ENCODE results near the gene BMP7. TPM values are rescaled to one million over a fixed set of nuclear protein-coding genes. Genes with fewer than 3 reads are reported as not detected.

Gene BMP7
- total and polyA plus RNA-seq, 2 experiments from 2014 or later: not detected

DNA sequence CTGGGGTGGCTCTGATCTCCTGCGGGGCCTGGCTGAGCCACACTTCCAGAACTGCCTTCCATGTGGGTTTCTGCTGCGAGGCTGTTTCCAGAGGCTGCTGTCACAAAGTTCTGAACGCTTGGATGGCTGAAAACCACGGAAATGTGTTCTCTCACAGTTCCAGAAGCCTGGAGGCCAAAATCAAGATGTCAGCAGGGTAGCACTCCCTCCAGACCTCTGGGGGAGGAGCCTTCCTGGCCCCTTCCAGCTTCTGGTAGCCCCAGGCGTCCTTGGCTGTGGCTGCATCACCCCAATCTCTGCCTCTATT is 23.7 kb upstream of the BMP7 start:
- no peaks in the 10 kb centered on the region for H3K9me3 ChIP-seq (ENCODE audit: low read depth)
- WGBS, 2 experiments (ENCODE audit: low coverage in 1 of 2, low lambda C conversion rate in 2 of 2, missing lambda C conversion rate in 2 of 2): 2 to 5% methylated on average over 5 of the region's 5 CpGs
- H3K27me3 ChIP-seq (replicated peaks; ENCODE audit: insufficient read depth): peaks cover 75% of the 10 kb centered on the region
- no peak for TF ChIP-seq EZH2phosphoT487 (IDR thresholded peaks at IDR 0.05; ENCODE audit: insufficient read depth, low read depth)
- no peaks in the 10 kb centered on the region for H3K4me1 ChIP-seq (ENCODE audit: insufficient read depth)
- H2AFZ ChIP-seq: no peak overlapping the region
- no peaks in the 10 kb centered on the region for H3F3A ChIP-seq (ENCODE audit: insufficient read depth)
- no peak for DNase-seq
- H3K9ac ChIP-seq: no peak overlapping the region
- H3K79me2 ChIP-seq (ENCODE audit: insufficient read depth): no peaks in the 10 kb centered on the region
- no peaks in the 10 kb centered on the region for H3K36me3 ChIP-seq (ENCODE audit: low read depth)
- H3K27ac ChIP-seq: no peak overlapping the region
- H3K9me2 ChIP-seq (ENCODE audit: insufficient read depth): no peaks in the 10 kb centered on the region
- H3K4me2 ChIP-seq (ENCODE audit: unreplicated experiment): no peak overlapping the region
- no peaks in the 10 kb centered on the region for H4K20me1 ChIP-seq (ENCODE audit: insufficient read depth)
- no peak overlapping the region for H3K4me3 ChIP-seq
- in situ Hi-C loops (cut with MboI): no loop called here

DNA sequence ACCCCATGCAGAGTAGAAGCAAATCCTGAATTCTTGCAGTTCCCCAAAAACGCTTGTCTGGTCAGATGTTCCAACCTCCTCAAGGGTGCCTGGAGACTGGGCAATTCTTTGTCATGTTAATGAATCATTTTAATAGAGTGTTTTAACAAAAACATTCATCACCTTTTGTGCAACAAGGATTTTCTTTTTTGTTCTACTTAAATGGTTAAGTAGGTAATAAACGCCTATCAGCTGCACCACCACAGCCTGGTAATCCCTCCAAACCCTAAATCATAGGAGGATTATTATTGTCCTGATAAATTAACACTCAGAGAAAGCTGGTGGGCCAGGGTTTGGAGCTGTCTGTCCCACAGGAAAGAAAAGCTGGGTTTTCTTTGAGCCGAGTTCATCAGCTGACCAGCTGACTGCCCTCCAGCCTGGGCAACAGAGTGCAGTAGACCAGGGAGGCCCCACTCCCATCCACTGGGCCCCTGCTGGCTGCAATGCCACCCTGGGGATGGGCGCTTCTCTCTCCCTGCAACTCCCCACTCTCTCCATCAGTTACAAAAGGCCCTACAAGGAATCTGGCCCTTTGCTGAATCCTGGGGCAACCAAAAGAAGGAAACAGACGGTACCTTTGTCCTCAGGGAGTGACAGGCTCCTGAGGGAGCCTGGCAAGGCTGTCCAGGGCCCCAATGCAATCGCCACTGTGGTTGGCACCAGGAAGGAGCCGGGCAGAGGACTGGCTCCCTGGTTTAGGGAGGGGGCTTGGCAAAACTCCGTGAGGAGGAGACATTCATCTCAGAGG is 23.1 kb upstream of the BMP7 start:
- no peaks in the 10 kb centered on the region for H3K79me2 ChIP-seq (ENCODE audit: insufficient read depth)
- H3K27ac ChIP-seq: no peak overlapping the region
- no peak overlapping the region for H3K9ac ChIP-seq
- H3K4me3 ChIP-seq: no peak overlapping the region
- in situ Hi-C loops (cut with MboI): no loop called here
- no peaks in the 10 kb centered on the region for H3K9me2 ChIP-seq (ENCODE audit: insufficient read depth)
- H3K27me3 ChIP-seq (replicated peaks; ENCODE audit: insufficient read depth): peaks cover 80% of the 10 kb centered on the region
- no peaks in the 10 kb centered on the region for H3K36me3 ChIP-seq (ENCODE audit: low read depth)
- H4K20me1 ChIP-seq (ENCODE audit: insufficient read depth): no peaks in the 10 kb centered on the region
- TF ChIP-seq EZH2 (IDR thresholded peaks at IDR 0.05; ENCODE audit: insufficient read depth, poor library complexity, severe bottlenecking): no peak
- TF ChIP-seq EZH2phosphoT487 (IDR thresholded peaks at IDR 0.05; ENCODE audit: insufficient read depth, low read depth): no peak
- H3K4me2 ChIP-seq (ENCODE audit: unreplicated experiment): no peak overlapping the region
- H3K4me1 ChIP-seq (ENCODE audit: insufficient read depth): no peaks in the 10 kb centered on the region
- H3F3A ChIP-seq (ENCODE audit: insufficient read depth): no peaks in the 10 kb centered on the region
- WGBS, 2 experiments (ENCODE audit: low coverage in 1 of 2, low lambda C conversion rate in 2 of 2, missing lambda C conversion rate in 2 of 2): 9% methylated on average over 8 of the region's 8 CpGs
- H3K9me3 ChIP-seq (ENCODE audit: low read depth): no peaks in the 10 kb centered on the region
- DNase-seq: no peak
- H2AFZ ChIP-seq: no peak overlapping the region

DNA sequence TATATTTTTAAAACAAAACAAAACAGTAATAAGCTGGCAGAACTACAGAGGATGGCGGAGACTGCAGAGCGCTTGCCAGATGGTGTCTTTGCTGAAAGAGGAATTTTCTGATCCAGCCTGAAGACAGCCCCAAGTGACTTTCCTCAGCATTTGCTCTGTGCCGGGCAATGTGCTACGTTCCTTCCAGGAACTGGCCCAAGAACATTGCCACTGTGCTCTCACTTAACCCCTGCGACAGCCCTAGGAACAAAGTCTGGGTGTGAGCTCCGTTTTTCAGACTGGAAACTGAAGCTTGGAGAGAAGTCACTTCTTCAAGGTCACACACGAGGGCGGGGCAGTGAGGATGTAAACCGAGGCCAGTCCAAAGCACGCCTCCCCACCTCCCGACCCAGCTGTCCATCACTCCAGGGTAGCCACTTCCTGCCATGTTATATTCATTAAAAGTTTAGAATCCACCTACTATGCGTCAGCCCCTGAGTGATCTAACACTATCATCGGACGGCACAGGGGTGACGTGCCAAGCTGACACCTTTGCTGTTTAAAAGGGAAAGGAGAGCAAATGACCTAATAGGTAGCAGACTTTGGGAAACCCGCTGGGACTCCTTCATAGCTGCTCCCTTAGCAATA is 22.3 kb upstream of the BMP7 start:
- TF ChIP-seq EZH2phosphoT487 (IDR thresholded peaks at IDR 0.05; ENCODE audit: insufficient read depth, low read depth): no peak
- 1% methylated on average over 16 of the region's 16 CpGs for WGBS, 2 experiments (ENCODE audit: low coverage in 1 of 2, low lambda C conversion rate in 2 of 2, missing lambda C conversion rate in 2 of 2)
- no peaks in the 10 kb centered on the region for H3K36me3 ChIP-seq (ENCODE audit: low read depth)
- no peaks in the 10 kb centered on the region for H3K79me2 ChIP-seq (ENCODE audit: insufficient read depth)
- H3K9ac ChIP-seq: no peak overlapping the region
- H3K4me1 ChIP-seq (ENCODE audit: insufficient read depth): no peaks in the 10 kb centered on the region
- no peaks in the 10 kb centered on the region for H4K20me1 ChIP-seq (ENCODE audit: insufficient read depth)
- in situ Hi-C loops (cut with MboI): no loop called here
- peaks cover 81% of the 10 kb centered on the region for H3K27me3 ChIP-seq (replicated peaks; ENCODE audit: insufficient read depth)
- no peaks in the 10 kb centered on the region for H3K9me3 ChIP-seq (ENCODE audit: low read depth)
- no peak overlapping the region for H3K4me2 ChIP-seq (ENCODE audit: unreplicated experiment)
- peak; percentile 32 for DNase-seq
- H3K9me2 ChIP-seq (ENCODE audit: insufficient read depth): no peaks in the 10 kb centered on the region
- no peak overlapping the region for H3K4me3 ChIP-seq
- H3F3A ChIP-seq (ENCODE audit: insufficient read depth): no peaks in the 10 kb centered on the region
- H3K27ac ChIP-seq: no peak overlapping the region
- H2AFZ ChIP-seq: no peak overlapping the region

DNA sequence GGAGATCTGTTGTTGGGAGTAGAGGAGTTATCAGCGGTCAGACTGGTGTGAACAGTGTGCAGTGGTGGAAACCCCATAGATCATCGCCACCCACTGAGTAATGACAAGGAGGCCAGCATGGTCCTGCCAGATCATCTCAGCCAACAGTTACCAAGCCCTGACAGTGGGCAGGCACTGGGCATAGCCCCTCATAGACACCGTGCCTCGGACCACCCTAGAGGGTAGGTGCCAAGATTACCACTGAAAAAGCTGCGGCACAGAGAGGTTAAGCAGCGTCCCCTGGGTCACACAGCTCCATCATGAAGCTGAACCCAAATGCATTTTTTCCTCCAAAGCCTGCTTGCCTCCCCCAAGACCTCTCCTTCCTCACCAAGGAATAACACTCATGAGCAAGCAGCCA is 21.5 kb upstream of the BMP7 start:
- H3F3A ChIP-seq (ENCODE audit: insufficient read depth): no peaks in the 10 kb centered on the region
- no peak overlapping the region for H3K27ac ChIP-seq
- DNase-seq: no peak
- no peak overlapping the region for H2AFZ ChIP-seq
- H3K9ac ChIP-seq: no peak overlapping the region
- no peaks in the 10 kb centered on the region for H3K4me1 ChIP-seq (ENCODE audit: insufficient read depth)
- peaks cover 84% of the 10 kb centered on the region for H3K27me3 ChIP-seq (replicated peaks; ENCODE audit: insufficient read depth)
- no peak for TF ChIP-seq EZH2phosphoT487 (IDR thresholded peaks at IDR 0.05; ENCODE audit: insufficient read depth, low read depth)
- TF ChIP-seq EZH2 (IDR thresholded peaks at IDR 0.05; ENCODE audit: insufficient read depth, poor library complexity, severe bottlenecking): no peak
- H3K9me2 ChIP-seq (ENCODE audit: insufficient read depth): no peaks in the 10 kb centered on the region
- no peaks in the 10 kb centered on the region for H3K9me3 ChIP-seq (ENCODE audit: low read depth)
- WGBS, 2 experiments (ENCODE audit: low coverage in 1 of 2, low lambda C conversion rate in 2 of 2, missing lambda C conversion rate in 2 of 2): 15 to 19% methylated on average over 6 of the region's 6 CpGs
- H3K4me2 ChIP-seq (ENCODE audit: unreplicated experiment): no peak overlapping the region
- H3K36me3 ChIP-seq (ENCODE audit: low read depth): no peaks in the 10 kb centered on the region
- H4K20me1 ChIP-seq (ENCODE audit: insufficient read depth): no peaks in the 10 kb centered on the region
- no peak overlapping the region for H3K4me3 ChIP-seq
- in situ Hi-C loops (cut with MboI): no loop called here
- no peaks in the 10 kb centered on the region for H3K79me2 ChIP-seq (ENCODE audit: insufficient read depth)
